HL-60/S4 (cell line): ENCODE measurements around the gene DLEU7.

Source experiments
- in situ Hi-C: fragments of 300-500 bp; cut with MboI; formaldehyde crosslinking; loops from 2 replicates; pipeline ENCODE4 v1.14.3; 2022; ENCODE audit warnings: low sequenced_read_pairs

The DLEU7 gene

GRCh38 chr13:50844084-50844875, 788 bp upstream of the DLEU7 start:
- in situ Hi-C loops: no loop called here

GRCh38 chr13:50842990-50843256, 569 bp downstream of the DLEU7 start:
- in situ Hi-C loops: no loop called here

GRCh38 chr13:50842251-50842989, 1.1 kb downstream of the DLEU7 start:
- in situ Hi-C loops: no loop called here

- in situ Hi-C loops: no loop called here
Measured at GRCh38 chr13:50841786-50842185, 1.7 kb downstream of the DLEU7 start.

- in situ Hi-C loops: no loop called here
Measured at GRCh38 chr13:50840284-50840683, 3.2 kb downstream of the DLEU7 start.

- in situ Hi-C loops: no loop called here
Measured at GRCh38 chr13:50839828-50840227, 3.7 kb downstream of the DLEU7 start.

- in situ Hi-C loops: no loop called here
Measured at GRCh38 chr13:50838701-50839100, 4.8 kb downstream of the DLEU7 start.

- in situ Hi-C loops: no loop called here
Measured at GRCh38 chr13:50838031-50838430, 5.5 kb downstream of the DLEU7 start.

- in situ Hi-C loops: no loop called here
Measured at GRCh38 chr13:50831512-50831911, 12.0 kb downstream of the DLEU7 start.

GRCh38 chr13:50829896-50830295, 13.6 kb downstream of the DLEU7 start:
- in situ Hi-C loops: no loop called here

- in situ Hi-C loops: no loop called here
Measured at GRCh38 chr13:50829226-50829625, 14.3 kb downstream of the DLEU7 start.

- in situ Hi-C loops: no loop called here
Measured at GRCh38 chr13:50826035-50826434, 17.5 kb downstream of the DLEU7 start.

GRCh38 chr13:50812242-50812641, 31.2 kb downstream of the DLEU7 start:
- in situ Hi-C loops: loop anchor here (25.0 kb wide), 1 partner anchor 825 kb away; the partner anchor contains the start of gene TRIM13

- in situ Hi-C loops: loop anchor here (25.0 kb wide), 1 partner anchor 824 kb away; the partner anchor contains the start of gene TRIM13
Measured at GRCh38 chr13:50810998-50811397, 32.5 kb downstream of the DLEU7 start.

- in situ Hi-C loops: loop anchor here (25.0 kb wide), 1 partner anchor 823 kb away; the partner anchor contains the start of gene TRIM13
Measured at GRCh38 chr13:50810468-50810867, 33.0 kb downstream of the DLEU7 start.

GRCh38 chr13:50809133-50810090, 34.1 kb downstream of the DLEU7 start:
- in situ Hi-C loops: loop anchor here (25.0 kb wide), 1 partner anchor 822 kb away; the partner anchor contains the start of gene TRIM13

GRCh38 chr13:50805805-50806204, 37.7 kb downstream of the DLEU7 start:
- in situ Hi-C loops: loop anchor here (25.0 kb wide), 1 partner anchor 819 kb away; the partner anchor contains the start of gene TRIM13

- in situ Hi-C loops: loop anchor here (25.0 kb wide), 1 partner anchor 814 kb away; the partner anchor contains the start of gene TRIM13
Measured at GRCh38 chr13:50801087-50801931, 42.2 kb downstream of the DLEU7 start.

- in situ Hi-C loops: loop anchor here (25.0 kb wide), 1 partner anchor 813 kb away; the partner anchor contains the start of gene TRIM13
Measured at GRCh38 chr13:50800091-50800739, 43.3 kb downstream of the DLEU7 start.
